Stimulated activated CD8-positive, alpha-beta memory T cell treated with anti-CD3 and anti-CD28 coated beads, Interleukin-12 subunit alpha, Interleukin-12 subunit beta, amount 100 ng/mL, for 1 hour (primary cell): ENCODE measurements around the gene REG1A.

Source experiments
- DNase-seq: peaks from one replicate; pipeline ENCODE4 v3.0.0-alpha.2; 2020; ENCODE audit warnings: low read depth

Gene REG1A

GRCh38 chr2:79128406-79128805 is 8.1 kb downstream of the REG1A start:
- DNase-seq = no peak

GRCh38 chr2:79129260-79129659 is 9.0 kb downstream of the REG1A start:
- no peak for DNase-seq

- DNase-seq = no peak
Observed at GRCh38 chr2:79129804-79130203, 9.5 kb downstream of the REG1A start.

- DNase-seq = no peak
Observed at GRCh38 chr2:79131687-79132086, 11.4 kb downstream of the REG1A start.

- DNase-seq = no peak
Observed at GRCh38 chr2:79138385-79138784, 18.1 kb downstream of the REG1A start.

GRCh38 chr2:79139423-79139822 is 19.1 kb downstream of the REG1A start:
- DNase-seq = no peak

GRCh38 chr2:79155826-79156476 is 35.7 kb downstream of the REG1A start:
- no peak for DNase-seq

GRCh38 chr2:79159030-79159429 is 38.7 kb downstream of the REG1A start:
- no peak for DNase-seq

- DNase-seq = no peak
Observed at GRCh38 chr2:79159653-79160052, 39.4 kb downstream of the REG1A start, which contains the start of gene REG3A. Gene REG3A, minus strand, starts transcription at chr2:79159753. Its CDS starts 348 bp downstream, at chr2:79159405.

GRCh38 chr2:79162132-79162531 is 41.8 kb downstream of the REG1A start:
- DNase-seq = no peak

- DNase-seq = no peak
Observed at GRCh38 chr2:79162801-79163200, 42.5 kb downstream of the REG1A start.

- DNase-seq = no peak
Observed at GRCh38 chr2:79171348-79171958, 51.2 kb downstream of the REG1A start.
